IMR-90 (cell line): Measurements from ENCODE around the gene LRRFIP1.

ENCODE experiments used
- CEBPB ChIP-seq: IDR thresholded peaks from 2 replicates; pipeline ENCODE4 v1.6.1; 2012; ENCODE audit warnings: low read depth, low read length, improper control_type of control experiment
- CHD1 ChIP-seq: IDR thresholded peaks from 2 replicates; pipeline ENCODE4 v1.6.1; 2012; ENCODE audit warnings: low read depth, low read length, improper control_type of control experiment
- CTCF ChIP-seq: conservative IDR thresholded peaks from 2 replicates; pipeline ENCODE4 v1.5.1; 2012; ENCODE audit warnings: mild to moderate bottlenecking, low read depth, low read length, improper control_type of control experiment
- ELK1 ChIP-seq: fragments of 150-350 bp; IDR thresholded peaks from 2 replicates; pipeline ENCODE4 v1.6.1; 2016; ENCODE audit warnings: low read depth, mild to moderate bottlenecking, low read length, moderate library complexity, borderline replicate concordance
- MAFK ChIP-seq: IDR thresholded peaks from 2 replicates; pipeline ENCODE4 v1.6.1; 2012; ENCODE audit warnings: low read depth, low read length, improper control_type of control experiment
- MAZ ChIP-seq: IDR thresholded peaks from 2 replicates; pipeline ENCODE4 v1.6.1; 2012; ENCODE audit warnings: low read depth, mild to moderate bottlenecking, low read length, improper control_type of control experiment, moderate library complexity, borderline replicate concordance
- MXI1 ChIP-seq: IDR thresholded peaks from 2 replicates; pipeline ENCODE4 v1.6.1; 2012; ENCODE audit warnings: low read depth, mild to moderate bottlenecking, low read length, moderate library complexity, borderline replicate concordance
- NFE2L2 ChIP-seq: fragments of 150-350 bp; IDR thresholded peaks from 2 replicates; pipeline ENCODE4 v1.6.1; 2016; ENCODE audit warnings: low read depth, mild to moderate bottlenecking, low read length
- POLR2A ChIP-seq: IDR thresholded peaks from 2 replicates; pipeline ENCODE4 v1.6.1; 2012; ENCODE audit warnings: mild to moderate bottlenecking, low read depth, low read length
- RAD21 ChIP-seq: IDR thresholded peaks from 2 replicates; pipeline ENCODE4 v1.6.1; 2012; ENCODE audit warnings: low read length, improper control_type of control experiment
- RCOR1 ChIP-seq: IDR thresholded peaks from 2 replicates; pipeline ENCODE4 v1.6.1; 2012; ENCODE audit warnings: mild to moderate bottlenecking, low read length, improper control_type of control experiment; ENCODE audit not compliant: insufficient replicate concordance
- SMC3 ChIP-seq: fragments of 150-350 bp; IDR thresholded peaks from 2 replicates; pipeline ENCODE4 v1.6.1; 2016; ENCODE audit warnings: low read depth, mild to moderate bottlenecking, antibody characterized with exemption, low read length, moderate library complexity
- USF2 ChIP-seq: fragments of 150-350 bp; IDR thresholded peaks from 2 replicates; pipeline ENCODE4 v1.6.1; 2017; ENCODE audit warnings: mild to moderate bottlenecking, antibody characterized with exemption, low read length, low read depth

- TF ChIP-seq CTCF (no peak), MXI1 (no peak), POLR2A (no peak), RCOR1 (no peak), MAFK (no peak), RAD21 (no peak), NFE2L2 (no peak), CEBPB (no peak), CHD1 (no peak), MAZ (no peak), ELK1 (no peak), USF2 (no peak), SMC3 (no peak)
These were observed 70.9 kb downstream of the LRRFIP1 start for GRCh38 chr2:237698358-237698694.
